ENCODE data around the gene SLC44A5.
A peak's percentile ranks its signal among the peaks of the same experiment; 100 is the strongest.
"Not testable (repeated sequence)": the region's sequence is repeated elsewhere in the genome, so short reads cannot be mapped to it uniquely, and the experiment has no call there.

The SLC44A5 gene

GRCh38 chr1:75611014-75611413 lies at the start of gene SLC44A5:
Gene SLC44A5 (minus strand): TSS chr1:75611114. CDS start chr1:75541447, 69,667 bp downstream.
- no peak for DNase-seq

GRCh38 chr1:75655931-75656330 lies 45.0 kb upstream of the SLC44A5 start:
- no peak for DNase-seq

GRCh38 chr1:75647183-75647582 lies 36.3 kb upstream of the SLC44A5 start:
- DNase-seq: peak; percentile 9

- DNase-seq: not testable (repeated sequence)
Observed at GRCh38 chr1:75645153-75645552, 34.2 kb upstream of the SLC44A5 start.

GRCh38 chr1:75643460-75643859 lies 32.5 kb upstream of the SLC44A5 start:
- DNase-seq: no peak

GRCh38 chr1:75641325-75641724 lies 30.4 kb upstream of the SLC44A5 start:
- no peak for DNase-seq

- DNase-seq: peak; percentile 25
Observed at GRCh38 chr1:75640137-75640536, 29.2 kb upstream of the SLC44A5 start.

- peak; percentile 77 for DNase-seq
Observed at GRCh38 chr1:75632350-75632949, 21.5 kb upstream of the SLC44A5 start.

GRCh38 chr1:75630998-75631397 lies 20.1 kb upstream of the SLC44A5 start:
- DNase-seq: no peak

- DNase-seq: no peak
Observed at GRCh38 chr1:75630004-75630594, 19.2 kb upstream of the SLC44A5 start.

GRCh38 chr1:75625795-75626194 lies 14.9 kb upstream of the SLC44A5 start:
- no peak for DNase-seq

- peak; percentile 85 for DNase-seq
Observed at GRCh38 chr1:75618382-75618781, 7.5 kb upstream of the SLC44A5 start.

GRCh38 chr1:75616436-75617433 lies 5.8 kb upstream of the SLC44A5 start:
- DNase-seq: no peak

GRCh38 chr1:75615613-75616435 lies 4.9 kb upstream of the SLC44A5 start:
- DNase-seq: peak; percentile 77

GRCh38 chr1:75614399-75614756 lies 3.5 kb upstream of the SLC44A5 start:
- DNase-seq: no peak

- DNase-seq: no peak
Observed at GRCh38 chr1:75613916-75614315, 3.0 kb upstream of the SLC44A5 start.

GRCh38 chr1:75612976-75613375 lies 2.1 kb upstream of the SLC44A5 start:
- DNase-seq: no peak

- DNase-seq: no peak
Observed at GRCh38 chr1:75602486-75602885, 8.4 kb downstream of the SLC44A5 start.

GRCh38 chr1:75600781-75601180 lies 10.1 kb downstream of the SLC44A5 start:
- no peak for DNase-seq

GRCh38 chr1:75594327-75594726 lies 16.6 kb downstream of the SLC44A5 start:
- no peak for DNase-seq

- DNase-seq: not testable (repeated sequence)
Observed at GRCh38 chr1:75593457-75593856, 17.5 kb downstream of the SLC44A5 start.

GRCh38 chr1:75589637-75590036 lies 21.3 kb downstream of the SLC44A5 start:
- peak; percentile 12 for DNase-seq
